Measurements from ENCODE around the gene GPR179.
A peak's percentile ranks its signal among the peaks of the same experiment; 100 is the strongest.
"Not testable (repeated sequence)": the region's sequence is repeated elsewhere in the genome, so short reads cannot be mapped to it uniquely, and the experiment has no call there.

GPR179 gene

DNA sequence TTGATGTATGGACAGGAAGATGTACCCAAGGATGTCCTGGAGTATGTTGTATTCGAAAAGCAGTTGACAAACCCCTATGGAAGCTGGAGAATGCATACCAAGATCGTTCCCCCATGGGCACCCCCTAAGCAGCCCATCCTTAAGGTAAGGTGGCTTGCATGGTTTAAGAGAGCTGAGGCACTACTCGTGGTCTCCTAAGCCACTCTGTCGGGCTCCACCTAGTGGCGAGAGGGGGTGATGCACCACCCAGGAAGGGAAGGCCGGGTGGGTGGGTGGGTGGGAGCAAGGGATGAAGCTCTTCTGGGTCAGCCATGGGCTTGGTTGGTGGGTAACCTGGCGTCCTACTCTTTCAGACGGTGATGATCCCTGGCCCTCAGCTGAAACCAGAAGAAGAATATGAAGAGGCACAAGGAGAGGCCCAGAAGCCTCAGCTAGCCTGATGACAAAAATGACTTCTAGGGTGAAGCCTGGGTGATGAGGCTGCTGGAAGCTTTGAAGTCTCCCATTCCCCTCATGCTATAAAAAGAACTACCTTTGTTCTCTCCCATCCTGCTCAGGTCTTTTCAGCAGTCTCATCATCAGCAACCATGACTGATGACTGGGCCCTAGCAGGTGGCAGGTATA is 21.5 kb downstream of the GPR179 start:
- peak; percentile 48 for DNase-seq

DNA sequence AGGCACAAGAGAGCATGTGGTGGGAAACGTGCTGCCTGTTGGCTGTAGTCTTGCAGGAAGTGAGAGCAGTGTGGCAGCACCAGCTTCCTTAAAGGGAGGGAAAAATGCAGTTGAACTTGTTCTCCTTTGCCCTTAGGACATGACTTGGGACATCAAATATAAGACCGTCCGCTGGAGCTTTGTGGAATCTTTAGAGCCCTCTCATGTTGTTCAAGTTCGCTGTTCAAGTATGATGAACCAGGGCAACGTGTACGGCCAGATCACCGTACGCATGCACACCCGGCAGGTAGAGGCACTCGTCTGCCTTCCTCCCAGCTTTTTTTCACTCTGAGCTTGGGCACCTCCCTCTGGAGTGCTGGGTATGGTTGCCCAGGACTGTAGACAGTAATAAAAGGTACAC is 23.3 kb downstream of the GPR179 start:
- no peak for DNase-seq

DNA sequence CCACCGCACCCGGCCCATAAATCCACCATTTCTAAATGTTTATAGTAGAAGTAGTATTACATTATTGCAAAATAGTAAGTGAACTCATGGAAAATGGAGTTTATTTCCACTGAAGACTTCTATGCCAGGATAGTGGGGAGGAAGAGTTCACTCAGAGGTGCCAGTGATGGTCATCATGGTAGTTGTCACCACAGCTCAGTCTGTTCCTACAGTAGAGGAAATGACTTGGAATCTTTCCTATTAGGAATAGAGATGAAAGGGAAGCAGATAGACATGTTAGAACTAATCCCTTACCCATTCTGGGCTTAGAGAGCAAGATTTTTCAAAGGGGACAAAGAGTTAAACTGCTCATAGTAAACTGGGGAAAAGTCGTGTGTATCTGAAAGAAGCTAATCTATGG is 26.7 kb downstream of the GPR179 start:
- DNase-seq: no peak

DNA sequence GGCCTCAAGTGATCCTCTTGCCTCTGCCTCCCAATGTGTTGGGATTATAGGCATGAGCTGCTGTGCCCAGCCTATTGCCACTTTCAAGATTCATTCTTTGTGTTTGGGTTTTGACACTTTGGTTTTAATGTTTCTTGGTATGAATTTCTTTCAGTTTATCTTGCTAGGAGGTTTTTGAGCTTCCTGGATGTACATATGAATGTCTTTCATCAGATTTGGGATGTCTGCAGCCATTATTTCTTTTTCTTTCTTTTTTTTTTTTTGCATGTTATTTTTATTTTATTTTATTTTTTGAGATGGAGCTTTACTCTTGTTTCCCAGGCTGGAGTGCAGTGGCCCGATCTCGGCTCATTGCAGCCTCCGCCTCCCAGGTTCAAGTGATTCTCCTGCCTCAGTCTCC is 28.3 kb downstream of the GPR179 start:
- no peak for DNase-seq

DNA sequence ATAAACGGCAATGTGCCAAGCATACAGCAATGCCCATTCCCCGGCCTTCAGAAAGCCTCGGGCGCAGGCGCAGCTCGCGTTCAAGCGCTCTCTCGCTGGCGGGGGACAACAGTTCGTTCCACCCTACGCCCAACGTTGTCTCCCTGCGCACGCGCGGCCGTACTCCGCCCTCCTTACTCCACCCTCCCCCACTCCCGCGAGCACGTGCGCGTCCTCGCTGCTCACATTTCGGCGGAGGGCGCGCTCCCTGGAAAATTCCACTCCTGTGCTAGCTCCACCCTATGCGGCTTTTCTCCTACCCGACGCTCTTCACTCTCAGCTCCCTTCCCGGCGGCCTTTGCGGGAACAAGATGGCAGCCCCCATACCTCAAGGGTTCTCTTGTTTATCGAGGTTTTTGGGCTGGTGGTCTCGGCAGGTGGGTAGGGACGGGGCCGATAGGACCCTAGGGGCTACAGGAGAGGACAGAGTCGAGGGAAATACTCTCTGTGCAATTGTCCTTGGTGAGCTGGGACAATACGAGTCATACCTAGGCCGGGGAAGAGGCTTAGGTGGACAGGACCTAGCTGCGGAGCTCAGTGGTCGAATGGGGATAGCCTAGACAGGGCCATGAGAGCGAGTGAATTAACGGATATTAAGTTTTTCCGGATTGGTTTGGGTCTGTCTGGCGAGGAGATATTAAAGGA is 46.8 kb downstream of the GPR179 start, which contains the start of gene MRPL45:
MRPL45 (plus strand) TSS at position 335 of the 684 bp plus-strand sequence; CDS start at position 351, 16 bp downstream.
- DNase-seq: peak; percentile 97

DNA sequence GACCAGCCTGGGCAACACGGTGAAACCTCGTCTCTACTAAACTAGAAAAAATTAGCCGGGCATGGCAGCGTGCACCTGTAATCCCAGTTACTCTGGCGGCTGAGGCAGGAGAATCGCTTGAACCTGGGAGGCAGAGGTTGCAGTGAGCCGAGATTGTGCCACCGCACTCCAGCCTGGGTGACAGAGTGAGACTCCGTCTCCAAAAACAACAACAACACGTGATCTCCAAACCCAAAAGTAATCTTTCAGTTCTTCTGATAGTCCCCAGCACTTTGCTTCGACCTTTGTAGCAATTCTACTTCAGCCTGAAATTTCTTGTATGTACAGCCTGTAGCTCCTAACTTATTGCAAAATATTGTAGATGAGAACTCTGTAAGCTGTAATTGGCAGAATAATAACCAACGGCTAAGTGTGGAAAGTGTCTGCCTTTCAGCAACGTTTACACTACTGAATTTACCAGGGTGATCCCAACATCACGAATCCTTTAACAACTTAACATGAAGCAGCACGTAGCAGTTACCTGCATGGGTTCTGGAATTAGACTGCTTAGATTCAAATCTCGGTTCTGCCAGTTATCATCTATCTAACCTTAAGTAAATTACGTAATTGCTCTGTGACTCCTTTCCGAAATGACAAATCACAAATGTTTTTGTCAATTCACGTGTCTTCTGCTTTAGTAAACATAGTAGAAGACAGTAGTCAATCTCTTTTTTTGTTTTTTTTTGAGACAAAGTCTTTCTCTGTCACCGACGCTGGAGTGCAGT is 48.0 kb downstream of the GPR179 start:
- peak; percentile 11 for DNase-seq

DNA sequence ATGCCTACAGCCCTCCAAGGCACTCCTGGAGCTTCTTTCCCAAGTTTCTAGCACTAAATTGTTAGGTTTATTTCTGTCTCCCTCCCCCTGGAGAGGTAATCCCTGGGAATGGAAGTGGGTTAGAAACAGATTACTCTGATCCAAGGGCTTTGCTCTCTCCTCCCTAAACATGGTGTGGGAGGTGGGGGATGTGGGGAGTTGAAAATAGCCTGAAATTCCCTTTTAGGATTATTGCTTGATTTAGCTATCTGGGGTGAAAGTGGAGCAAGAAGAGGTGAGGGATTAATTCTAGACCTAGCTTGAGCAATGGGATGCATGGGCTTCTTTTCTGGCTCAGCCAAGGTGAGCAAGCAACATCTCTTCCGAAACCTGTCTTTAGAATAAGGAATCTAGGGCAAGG is 54.0 kb downstream of the GPR179 start:
- not testable (repeated sequence) for DNase-seq

DNA sequence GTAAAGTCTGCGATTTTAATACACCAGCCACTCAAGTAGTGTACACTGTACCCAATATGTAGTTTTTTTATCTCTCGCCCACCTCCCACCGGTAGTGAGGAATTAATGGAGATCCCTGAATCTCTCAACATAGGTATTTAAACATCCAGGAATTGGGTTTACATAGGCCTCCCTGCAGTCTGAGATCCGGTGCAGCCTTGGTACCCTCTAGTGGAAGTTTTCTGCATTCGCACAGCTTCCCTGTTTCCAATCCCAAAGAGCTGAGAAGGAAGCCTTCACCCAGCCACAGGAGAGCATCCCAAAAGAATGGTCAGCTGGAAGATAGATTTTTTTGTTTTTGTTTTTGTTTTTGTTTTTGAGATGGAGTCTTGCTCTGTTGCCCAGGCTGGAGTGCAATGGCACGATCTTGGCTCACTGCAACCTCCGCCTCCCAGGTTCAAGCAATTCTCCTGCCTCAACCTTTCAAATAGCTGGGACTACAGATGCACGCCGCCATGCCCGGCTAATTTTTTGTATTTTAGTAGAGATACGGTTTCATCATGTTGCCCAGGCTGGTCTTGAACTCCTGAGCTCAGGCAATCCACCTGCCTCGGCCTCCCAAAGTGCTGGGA is 55.4 kb downstream of the GPR179 start:
- not testable (repeated sequence) for DNase-seq

DNA sequence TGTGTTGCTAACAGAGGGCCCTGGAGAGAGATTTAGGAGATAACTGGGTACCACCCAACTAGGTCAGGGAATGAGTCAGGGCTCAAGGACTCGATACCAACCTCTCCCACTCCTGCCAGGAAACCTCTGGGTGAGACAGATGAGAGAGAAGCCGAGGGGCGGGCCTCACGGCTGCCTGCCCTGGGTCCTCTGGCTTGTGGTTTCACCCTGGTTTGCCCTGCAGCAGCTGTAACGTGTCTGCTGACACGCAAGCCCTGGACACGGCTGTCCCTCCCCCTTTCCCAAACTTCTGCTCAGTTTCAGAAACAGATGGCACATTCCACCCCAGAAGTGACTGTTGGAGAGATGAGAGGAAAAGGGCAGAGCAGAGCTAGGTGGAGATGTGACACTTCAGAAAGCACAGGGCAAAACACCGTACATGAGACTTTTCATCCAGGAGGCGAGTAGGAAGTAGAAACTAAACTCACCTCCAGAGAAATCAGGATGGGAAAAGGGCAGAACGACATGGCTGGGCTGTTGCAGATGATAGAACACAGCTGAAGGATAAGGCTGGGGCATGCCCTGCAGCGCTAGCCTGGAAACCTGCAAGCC is 57.2 kb downstream of the GPR179 start:
- DNase-seq: not testable (repeated sequence)

DNA sequence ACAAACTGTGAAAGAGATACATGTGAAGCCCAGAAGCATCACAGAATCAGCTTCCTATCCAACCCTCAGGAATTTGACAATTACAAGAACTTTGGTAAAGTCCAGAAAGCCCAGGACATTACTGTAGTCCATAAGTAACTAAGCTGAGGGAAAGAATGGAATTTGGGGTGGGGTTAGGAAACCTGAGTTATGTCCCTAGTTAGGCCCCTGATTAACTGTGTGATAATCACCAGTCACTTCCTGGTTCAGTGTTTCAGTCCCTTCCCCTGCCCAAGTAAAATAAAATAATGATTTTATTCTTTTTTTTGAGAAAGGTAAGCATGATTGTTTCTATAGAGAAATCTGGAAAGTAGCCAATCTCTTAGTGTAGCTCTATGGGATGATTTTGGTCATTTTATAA is 57.8 kb downstream of the GPR179 start:
- DNase-seq: not testable (repeated sequence)
